T-helper 2 cell (primary cell): ENCODE data around the gene FMNL1.

Source experiments
- DNase-seq, 5 experiments: peaks; one replicate each; pipeline versions ENCODE4 v3.0.0 to v3.0.0-alpha.2; 2012 to 2022

The FMNL1 gene

GRCh38 chr17:45260204-45260783 is 38.6 kb downstream of the FMNL1 start:
- DNase-seq, result no peak

- peak; percentile 26 to 81 (median 54) for DNase-seq
Measured at GRCh38 chr17:45261577-45262515, 40.2 kb downstream of the FMNL1 start, which contains the start of gene SPATA32. Gene SPATA32, minus strand, starts transcription at chr17:45262094. Its CDS starts 78 bp downstream, at chr17:45262016.

GRCh38 chr17:45262516-45263476 is 41.1 kb downstream of the FMNL1 start:
- DNase-seq, result no peak

- DNase-seq, result no peak
Measured at GRCh38 chr17:45263477-45263860, 41.8 kb downstream of the FMNL1 start.

- no peak for DNase-seq
Measured at GRCh38 chr17:45264430-45264829, 42.7 kb downstream of the FMNL1 start.

GRCh38 chr17:45264988-45265387 is 43.3 kb downstream of the FMNL1 start:
- DNase-seq, result no peak

- DNase-seq, result no peak
Measured at GRCh38 chr17:45265821-45266220, 44.1 kb downstream of the FMNL1 start.

GRCh38 chr17:45266372-45266926 is 44.8 kb downstream of the FMNL1 start:
- no peak for DNase-seq

GRCh38 chr17:45267436-45268055 is 45.9 kb downstream of the FMNL1 start:
- DNase-seq, result no peak

GRCh38 chr17:45269912-45270311 is 48.2 kb downstream of the FMNL1 start:
- no peak for DNase-seq

GRCh38 chr17:45270828-45271418 is 49.2 kb downstream of the FMNL1 start:
- peak in 4 of 5 experiments; percentile 24 to 49 (median 35) for DNase-seq

- DNase-seq, result no peak
Measured at GRCh38 chr17:45271603-45272002, 49.9 kb downstream of the FMNL1 start.

- DNase-seq, result no peak
Measured at GRCh38 chr17:45273551-45273957, 51.9 kb downstream of the FMNL1 start.

GRCh38 chr17:45274033-45274432 is 52.3 kb downstream of the FMNL1 start:
- no peak for DNase-seq

GRCh38 chr17:45276031-45276430 is 54.3 kb downstream of the FMNL1 start:
- DNase-seq, result no peak

- peak; percentile 71 to 89 (median 83) for DNase-seq
Measured at GRCh38 chr17:45277216-45277849, 55.6 kb downstream of the FMNL1 start.

- no peak for DNase-seq
Measured at GRCh38 chr17:45277992-45278391, 56.3 kb downstream of the FMNL1 start.

GRCh38 chr17:45279898-45280297 is 58.2 kb downstream of the FMNL1 start:
- DNase-seq, result no peak

- DNase-seq, result no peak
Measured at GRCh38 chr17:45282683-45283644, 61.3 kb downstream of the FMNL1 start.

GRCh38 chr17:45283711-45284110 is 62.0 kb downstream of the FMNL1 start:
- DNase-seq, result no peak
